Ishikawa (cell line): ENCODE results near the gene TRIM32.

ENCODE experiments used
- CEBPB ChIP-seq: IDR thresholded peaks from 2 replicates; pipeline ENCODE4 v1.6.1; 2012
- EGR1 ChIP-seq: IDR thresholded peaks from 2 replicates; pipeline ENCODE4 v1.6.1; 2012
- EP300 ChIP-seq: IDR thresholded peaks from 2 replicates; pipeline ENCODE4 v1.6.1; 2012; ENCODE audit warnings: borderline replicate concordance
- RAD21 ChIP-seq: IDR thresholded peaks from 2 replicates; pipeline ENCODE4 v1.6.1; 2012; ENCODE audit warnings: low read depth
- REST ChIP-seq: IDR thresholded peaks from 2 replicates; pipeline ENCODE4 v1.6.1; 2012; ENCODE audit warnings: low read depth, mild to moderate bottlenecking
- TAF1 ChIP-seq: IDR thresholded peaks from 2 replicates; pipeline ENCODE4 v1.6.1; 2012; ENCODE audit warnings: low read depth, mild to moderate bottlenecking
- TCF12 ChIP-seq: IDR thresholded peaks from 2 replicates; pipeline ENCODE4 v1.6.1; 2012; ENCODE audit warnings: low read depth
- USF1 ChIP-seq: IDR thresholded peaks from 2 replicates; pipeline ENCODE4 v1.6.1; 2012
- ZBTB7A ChIP-seq: IDR thresholded peaks from 2 replicates; pipeline ENCODE4 v1.6.1; 2012; ENCODE audit warnings: low read depth

- TF ChIP-seq RAD21: no peak
- no peak for TF ChIP-seq EP300
- no peak for TF ChIP-seq CEBPB
- TF ChIP-seq USF1: no peak
- TF ChIP-seq TAF1: no peak
- TF ChIP-seq EGR1: no peak
- no peak for TF ChIP-seq ZBTB7A
- TF ChIP-seq TCF12: no peak
- TF ChIP-seq REST: no peak
Measured at GRCh38 chr9:116686693-116687073, 422 bp upstream of the TRIM32 start.
